Dedifferentiated amniotic fluid mesenchymal stem cell (primary cell): Measurements from ENCODE around the gene OGFOD1.

Source experiments
- DNase-seq: peaks from one replicate; pipeline ENCODE4 v3.0.0-alpha.2; 2016; ENCODE audit errors: extremely low spot score

OGFOD1 gene

DNA sequence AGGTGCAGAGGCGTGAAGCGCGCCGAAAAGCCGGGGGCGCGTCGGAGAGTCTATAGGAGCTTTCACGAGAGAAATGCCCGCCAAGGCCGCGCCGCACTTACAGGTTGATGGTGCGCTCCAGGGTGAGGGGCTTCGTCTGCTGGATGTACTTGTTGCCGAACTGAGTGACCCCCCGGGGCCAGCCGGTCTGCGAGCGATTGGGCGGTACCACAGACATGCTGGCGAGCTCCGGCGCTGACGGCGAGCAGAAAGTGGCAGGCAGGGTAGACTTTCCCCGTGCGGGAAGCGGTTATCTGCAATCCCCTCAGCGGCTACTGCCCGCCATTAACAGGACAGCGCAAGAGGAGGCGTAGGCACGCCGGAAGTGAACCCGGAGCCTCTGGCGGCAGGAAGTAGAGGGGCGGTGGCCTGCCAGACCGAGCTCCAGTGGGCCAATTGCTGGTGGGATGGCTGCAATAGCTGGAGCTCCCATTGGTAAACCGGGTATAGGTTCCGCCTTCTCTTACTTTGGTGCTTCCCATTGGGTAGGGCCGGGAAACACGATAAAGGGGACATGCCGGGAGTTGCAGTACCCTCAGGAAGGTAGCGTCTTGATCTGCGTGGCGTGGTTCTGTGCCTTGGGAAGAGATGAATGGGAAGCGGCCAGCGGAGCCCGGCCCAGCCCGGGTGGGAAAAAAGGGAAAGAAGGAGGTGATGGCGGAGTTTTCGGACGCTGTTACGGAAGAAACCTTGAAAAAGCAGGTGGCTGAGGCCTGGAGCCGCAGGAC is at the start of gene OGFOD1, which contains the start of gene NUDT21:
Gene OGFOD1 (plus strand): TSS at position 569 of the 767 bp plus-strand sequence. CDS start 59 bp downstream, at position 628.
Gene NUDT21 (minus strand): TSS at position 347 of the 767 bp plus-strand sequence. CDS start 130 bp downstream, at position 217.
- peak; percentile 98 for DNase-seq

DNA sequence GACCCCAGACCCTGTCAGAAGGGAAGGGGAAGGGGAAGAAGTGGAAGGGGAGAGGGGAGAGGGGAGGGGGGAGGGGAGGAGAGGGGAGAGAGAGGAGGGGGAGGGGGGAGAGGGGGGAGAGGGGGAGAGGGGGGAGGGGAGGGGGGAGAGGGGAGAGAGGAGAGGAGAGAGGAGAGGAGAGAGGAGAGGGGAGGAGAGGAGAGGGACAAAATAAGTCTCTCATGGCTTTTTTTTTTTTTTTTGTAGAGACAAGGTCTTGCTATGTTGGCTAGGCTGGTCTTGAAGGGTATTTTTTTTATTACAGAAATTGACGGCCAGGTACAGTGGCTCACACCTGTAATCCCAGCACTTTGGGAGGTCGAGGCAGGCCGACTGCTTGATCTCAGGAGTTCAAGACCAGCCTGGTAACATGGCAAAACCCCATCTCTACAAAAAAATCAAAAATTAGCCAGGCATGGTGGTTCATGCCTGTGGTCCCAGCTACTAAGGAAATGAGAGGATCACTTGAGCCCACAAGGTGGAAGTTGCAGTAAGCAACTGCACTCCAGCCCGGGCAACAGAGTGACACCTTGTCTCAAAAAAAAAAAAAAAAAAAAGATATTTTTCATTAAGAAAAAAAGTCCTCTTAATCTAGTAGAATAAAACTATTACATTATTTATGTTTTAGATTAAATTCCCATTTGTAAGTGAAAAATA is 45.2 kb upstream of the OGFOD1 start:
- DNase-seq = no peak

DNA sequence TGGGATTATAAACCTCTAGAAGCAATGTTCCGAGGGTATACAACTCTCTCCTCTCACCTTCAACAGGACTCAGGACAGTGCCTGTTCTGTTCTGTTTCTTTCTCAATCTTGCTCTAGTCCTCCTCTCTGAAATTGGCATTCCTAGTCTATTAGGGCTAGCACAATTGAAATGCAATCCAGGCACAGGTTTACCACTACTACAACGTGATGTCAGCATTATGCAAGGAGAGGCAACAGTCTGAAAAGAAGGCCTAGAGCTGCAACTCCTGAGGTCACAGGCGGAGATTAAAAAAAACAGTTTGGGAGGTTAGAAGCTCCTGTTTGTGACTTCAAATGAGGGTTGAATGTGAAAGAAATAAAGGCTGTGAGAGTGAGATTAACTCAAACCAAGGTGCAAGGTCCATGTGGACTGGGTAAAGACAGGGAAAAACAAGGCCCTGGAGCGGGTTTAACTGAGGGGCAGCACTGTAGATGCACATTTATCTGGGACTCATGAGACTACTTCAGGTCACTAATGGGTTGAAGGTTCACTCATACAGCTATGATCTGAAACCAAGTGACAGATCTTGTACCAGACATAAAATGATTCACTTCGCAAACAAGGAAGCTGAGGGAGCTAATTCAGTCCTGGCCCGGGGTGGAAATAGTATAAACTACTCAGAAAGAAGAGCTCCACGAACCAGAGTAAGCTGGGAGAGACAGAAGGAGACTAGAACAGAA is 42.8 kb upstream of the OGFOD1 start:
- DNase-seq = no peak

DNA sequence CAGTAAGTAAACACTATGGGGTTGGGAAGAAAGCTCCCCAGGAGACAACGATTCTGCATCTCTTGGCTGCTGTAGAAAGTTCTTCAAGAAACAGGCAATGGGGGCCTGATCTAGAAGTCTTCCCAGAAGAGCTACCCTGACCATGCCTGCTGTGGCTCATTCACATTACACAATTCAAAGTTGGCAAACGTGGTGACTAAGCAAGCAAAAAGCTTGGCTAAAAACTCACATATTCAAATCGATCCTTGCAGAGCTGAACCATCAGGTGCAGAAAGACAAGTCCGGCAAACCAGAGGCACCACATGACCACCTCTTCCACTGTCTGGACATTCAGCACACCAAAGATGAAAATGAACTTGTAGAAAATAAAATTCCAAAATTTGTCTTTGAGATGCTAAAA is 42.2 kb upstream of the OGFOD1 start:
- DNase-seq = no peak

DNA sequence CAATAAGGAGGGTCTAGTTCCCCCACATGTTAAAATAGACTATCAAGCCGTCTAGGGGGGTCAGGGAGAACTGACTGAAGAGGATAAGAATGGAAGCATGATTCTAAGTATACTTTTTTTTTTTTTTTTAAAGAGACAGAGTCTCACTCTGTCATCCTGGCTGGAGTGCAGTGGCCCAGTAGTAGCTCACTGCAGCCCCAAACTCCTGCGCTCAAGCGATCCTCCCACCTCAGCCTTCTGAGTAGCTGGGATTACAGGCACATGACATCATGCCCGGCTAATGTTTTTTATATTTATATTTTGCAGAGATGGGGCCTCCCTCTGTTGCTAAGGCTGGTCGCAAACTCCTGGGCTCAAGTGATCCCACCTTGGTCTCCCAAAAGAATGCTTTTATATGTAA is 40.2 kb upstream of the OGFOD1 start:
- no peak for DNase-seq

DNA sequence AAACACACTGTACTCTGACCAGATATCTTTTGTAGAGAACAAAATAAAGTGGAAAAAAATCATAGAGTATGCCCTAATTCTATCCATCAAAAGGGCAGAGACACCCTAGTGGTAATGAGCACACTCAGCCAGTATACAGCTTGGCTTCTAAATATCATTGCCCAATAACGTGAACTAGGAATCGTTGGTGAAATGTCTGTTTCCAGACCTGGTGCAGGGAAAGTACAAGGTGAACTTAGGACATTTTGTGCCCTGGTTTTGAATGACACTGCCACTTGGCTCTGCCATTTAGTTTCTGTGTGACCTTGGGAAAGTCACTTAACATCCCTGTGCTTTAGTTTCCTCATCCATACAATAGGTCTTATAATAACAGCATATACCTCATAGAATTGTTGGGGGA is 39.7 kb upstream of the OGFOD1 start:
- DNase-seq = no peak

DNA sequence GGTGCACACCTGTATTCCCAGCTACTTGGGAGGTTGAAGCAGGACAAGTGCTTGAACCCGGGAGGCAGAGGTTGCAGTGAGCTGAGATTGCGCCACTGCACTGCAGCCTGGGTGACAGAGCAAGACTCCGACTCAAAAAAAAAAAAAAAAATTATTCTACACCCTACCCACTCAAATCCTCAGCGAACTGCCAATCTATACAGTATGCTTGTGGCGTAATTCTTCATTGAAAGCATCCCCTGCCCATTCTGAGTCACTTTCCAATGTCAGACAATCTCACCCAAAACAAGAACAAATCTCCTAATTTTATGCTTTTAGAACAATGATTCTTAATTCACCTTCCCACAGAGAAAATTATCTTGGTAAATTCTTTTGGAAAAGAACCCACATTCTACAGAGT is 38.0 kb upstream of the OGFOD1 start:
- no peak for DNase-seq

DNA sequence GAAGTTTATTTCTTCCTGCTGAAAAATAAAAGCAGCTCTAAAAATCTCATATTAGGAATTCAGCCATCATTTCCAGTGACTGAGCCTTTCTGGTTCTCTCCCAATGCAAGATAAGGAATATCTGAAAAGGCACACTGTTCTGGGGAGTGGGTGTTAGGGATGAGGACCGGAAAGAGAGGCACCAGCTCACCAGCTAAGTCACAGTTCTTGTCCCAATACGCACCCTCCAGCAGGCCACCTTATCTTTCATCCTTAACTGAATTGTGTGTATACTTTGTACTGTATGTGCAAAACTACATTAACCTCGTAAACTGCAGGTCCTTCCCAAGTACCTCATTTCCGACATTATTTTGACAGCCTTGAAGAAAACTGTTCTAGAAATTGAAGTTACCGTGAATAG is 37.0 kb upstream of the OGFOD1 start:
- no peak for DNase-seq

DNA sequence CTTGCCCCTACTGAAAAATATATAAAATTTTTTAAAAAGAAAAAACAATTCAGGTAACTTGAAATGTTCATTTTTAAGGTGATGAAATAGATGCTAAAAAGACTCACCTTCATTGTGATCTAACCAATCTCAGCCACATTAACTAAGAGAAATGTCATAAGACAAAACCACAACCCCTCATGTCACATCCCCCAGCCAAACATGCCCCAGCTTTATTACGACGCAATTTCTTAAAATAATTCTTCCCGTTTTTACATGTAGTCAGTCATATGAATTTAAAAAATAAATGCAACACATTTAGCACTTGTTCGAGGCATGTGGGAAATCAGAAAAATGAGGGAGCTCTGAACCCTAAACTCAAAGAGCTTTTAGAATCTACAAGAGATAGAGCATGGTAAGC is 35.5 kb upstream of the OGFOD1 start:
- no peak for DNase-seq

DNA sequence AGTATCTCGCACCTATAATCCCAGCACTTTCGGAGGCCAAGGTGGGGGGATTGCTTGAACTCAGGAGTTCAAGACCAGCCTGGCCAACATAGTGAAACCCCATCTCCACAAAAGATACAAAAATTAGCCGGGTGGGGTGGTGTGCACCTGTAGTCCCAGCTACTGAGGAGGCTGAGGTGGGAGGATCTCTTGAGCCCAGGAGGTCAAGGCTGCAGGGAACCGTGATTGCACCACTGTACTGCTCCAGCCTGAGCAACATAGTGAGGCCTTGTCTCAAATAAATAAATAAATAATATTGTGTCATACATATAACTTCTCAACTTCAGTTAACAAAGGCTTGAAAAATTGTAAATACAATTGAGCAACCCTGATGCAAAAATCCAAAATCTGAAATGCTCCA is 34.2 kb upstream of the OGFOD1 start:
- no peak for DNase-seq

DNA sequence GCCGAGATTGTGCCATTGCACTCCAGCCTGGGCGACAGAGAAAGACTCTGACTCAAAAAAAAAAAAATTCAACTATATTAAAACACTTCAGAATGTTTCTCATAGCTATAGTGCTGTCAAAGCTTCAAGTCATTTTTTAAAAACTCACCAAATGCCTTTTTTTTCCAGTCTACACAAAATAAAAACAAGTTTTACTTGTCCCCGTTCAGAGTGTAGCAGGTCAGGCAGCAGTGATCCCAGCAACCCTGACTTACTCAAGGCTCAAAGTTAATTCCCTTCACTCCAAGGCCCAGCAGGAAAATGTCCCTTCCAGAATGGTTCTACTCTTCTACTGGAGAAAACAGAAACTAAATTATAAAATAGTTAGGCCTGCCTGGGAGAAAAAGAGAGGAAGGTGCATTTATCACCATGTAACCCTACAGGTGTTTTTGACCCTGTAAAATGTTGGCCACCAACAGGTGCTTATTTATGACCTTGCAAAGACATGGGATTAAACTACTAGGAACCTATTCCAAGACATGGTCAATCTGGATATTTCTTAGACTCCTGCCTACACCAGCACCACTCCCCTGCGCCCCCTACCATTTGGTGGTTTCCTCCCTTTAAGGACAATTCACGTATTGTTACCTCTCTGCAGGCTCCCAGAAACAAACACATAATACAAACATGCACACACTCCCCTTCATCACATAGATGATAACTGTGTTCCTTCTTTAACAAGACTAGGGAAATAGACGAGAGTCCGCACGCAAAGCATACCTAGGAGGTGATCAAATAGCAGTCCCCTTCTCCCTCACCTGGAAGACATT is 31.4 kb upstream of the OGFOD1 start:
- DNase-seq = no peak

DNA sequence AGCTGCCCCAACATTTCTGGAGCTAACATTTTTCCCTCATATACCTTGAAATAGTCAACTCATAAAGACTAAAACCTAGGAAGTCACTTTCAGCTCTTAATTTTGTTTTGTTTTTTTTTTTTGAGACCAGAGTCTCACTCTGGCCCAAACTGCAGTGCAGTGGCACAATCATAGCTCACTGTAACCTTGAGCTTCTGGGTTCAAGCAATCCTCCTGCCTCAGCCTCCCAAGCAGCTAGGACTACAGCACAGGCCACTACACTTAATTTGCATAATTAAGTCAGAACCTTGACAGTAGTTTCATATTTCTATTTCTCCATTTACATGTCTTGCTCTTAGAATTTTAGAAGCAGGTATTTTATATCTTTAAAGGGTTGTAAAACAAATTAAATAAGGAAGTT is 30.7 kb upstream of the OGFOD1 start:
- no peak for DNase-seq

DNA sequence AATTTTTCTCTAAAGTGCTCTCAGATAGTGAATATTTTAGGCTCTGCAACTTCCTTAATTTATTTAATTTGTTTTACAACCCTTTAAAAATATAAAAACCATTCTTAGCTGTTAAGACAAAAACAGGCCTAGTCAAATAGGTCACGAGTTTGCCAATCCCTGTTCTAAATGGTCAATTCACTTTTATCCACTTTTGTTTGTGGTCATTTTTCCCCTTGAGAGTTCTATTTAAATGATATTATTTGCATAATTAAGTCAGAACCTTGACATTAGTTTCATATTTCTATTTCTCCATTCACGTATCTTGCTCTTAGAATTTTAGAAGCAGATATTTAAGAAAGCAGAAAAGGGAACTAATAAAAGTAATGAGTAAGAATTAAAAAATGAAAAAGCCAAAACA is 30.0 kb upstream of the OGFOD1 start:
- DNase-seq = no peak

DNA sequence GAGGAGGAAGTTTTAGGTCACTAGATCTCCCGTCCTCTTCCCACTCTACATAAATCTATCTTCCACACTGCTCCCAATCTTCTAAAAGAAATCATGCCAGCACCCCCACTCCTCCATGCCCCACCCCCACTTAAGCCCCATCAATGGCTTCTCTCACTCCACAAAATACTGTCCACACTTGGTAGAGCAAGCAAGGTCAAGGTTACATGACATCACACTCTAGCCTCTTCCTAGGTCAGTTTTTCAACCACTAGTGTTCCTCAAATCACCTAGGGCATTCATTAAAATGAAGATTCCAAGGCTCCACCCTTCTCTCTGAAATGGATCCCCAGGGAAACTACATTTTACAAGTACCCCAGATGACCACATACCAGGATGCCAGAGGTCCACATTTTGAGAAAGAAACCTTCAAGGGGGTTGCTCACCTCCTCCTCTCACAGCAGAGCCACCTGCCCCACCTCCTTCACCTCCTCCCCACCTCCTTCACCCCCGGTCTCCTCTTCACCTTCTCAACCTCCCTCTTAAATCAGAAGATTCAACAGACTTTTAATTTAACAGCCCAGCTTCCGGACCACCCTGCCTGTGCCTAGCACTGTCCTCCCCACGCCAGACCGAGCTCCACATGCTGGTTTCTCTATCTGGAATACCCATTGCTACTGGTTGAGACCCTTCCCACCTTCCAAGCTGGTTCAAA is 29.2 kb upstream of the OGFOD1 start:
- DNase-seq = no peak

DNA sequence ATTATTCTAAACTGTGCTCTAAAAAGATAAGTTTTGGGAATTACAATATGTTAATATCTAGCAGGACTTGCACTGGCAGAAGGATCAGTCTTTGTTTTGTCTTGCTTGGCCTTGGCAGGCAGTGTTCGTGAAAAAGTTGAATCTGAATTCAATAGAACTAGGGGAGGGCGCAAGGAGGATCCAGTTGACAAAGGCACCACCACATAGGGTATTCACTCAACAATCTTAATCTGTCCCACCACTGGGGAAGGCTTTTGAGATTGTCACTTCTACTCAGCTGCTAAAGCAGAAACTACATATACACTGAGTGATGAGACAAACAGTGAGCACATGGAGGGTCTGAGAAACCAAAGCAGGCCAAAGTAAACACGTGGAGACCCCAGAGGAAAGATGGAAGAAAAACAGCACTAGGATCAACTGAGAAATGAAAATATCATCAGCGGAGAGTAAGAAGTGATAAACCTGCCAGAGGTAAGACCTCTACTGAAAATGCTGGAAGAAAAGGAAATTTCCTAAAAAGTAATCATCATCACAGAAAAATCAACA is 28.4 kb upstream of the OGFOD1 start:
- no peak for DNase-seq

DNA sequence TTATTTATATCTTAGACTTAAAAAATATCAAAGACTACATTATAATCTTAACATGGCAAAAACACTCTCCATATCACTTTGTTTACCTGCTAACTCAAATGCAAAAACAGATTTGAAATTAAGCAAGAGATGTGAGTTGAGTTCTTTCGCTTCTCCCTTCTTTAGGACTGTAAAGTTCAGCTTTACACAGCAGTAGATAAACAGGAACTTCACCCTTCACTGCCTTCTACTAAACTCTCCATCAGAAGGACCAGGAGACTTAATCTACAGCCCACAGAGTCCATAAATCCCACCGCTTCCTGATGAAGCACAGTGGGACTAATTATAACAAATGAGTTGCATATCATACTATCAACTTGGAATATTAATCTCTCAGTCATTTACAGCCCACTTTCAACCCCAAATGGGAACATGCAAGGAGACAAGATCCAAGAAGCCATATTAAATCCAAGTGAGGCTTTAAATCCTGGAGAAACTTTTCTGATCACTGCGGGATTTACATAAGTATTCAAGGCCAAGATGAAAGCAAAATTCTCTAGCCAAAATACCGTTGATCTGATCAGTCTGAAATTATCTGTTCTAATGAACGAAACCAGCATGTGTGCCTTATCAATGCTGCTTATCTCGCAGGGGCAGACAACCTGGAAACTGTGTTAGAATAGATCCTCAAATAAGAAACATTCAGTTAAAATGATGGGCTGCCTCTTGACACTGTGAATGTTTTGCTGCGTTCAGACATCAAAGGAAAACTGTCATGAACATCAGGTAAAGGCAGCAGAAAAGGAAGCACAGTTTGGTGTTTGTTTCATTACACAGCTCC is 27.6 kb upstream of the OGFOD1 start:
- no peak for DNase-seq

DNA sequence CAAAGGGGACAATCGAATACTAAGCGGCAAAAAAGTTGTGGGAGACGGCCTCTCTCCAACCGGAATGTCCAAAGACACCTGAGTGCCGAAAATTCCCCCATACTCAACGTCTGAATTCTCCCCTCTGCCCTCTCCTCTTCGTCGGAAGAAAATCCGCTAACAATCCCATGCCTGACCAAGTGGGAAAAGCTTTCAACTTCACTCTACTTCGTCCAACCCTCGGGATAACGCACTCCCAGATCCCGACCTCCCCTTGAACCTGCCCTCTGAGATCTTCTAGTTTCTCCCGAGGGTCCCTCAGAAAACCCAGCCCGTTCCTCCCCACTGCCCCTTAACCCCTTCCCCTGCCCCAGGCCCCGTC is 27.0 kb upstream of the OGFOD1 start:
- no peak for DNase-seq

DNA sequence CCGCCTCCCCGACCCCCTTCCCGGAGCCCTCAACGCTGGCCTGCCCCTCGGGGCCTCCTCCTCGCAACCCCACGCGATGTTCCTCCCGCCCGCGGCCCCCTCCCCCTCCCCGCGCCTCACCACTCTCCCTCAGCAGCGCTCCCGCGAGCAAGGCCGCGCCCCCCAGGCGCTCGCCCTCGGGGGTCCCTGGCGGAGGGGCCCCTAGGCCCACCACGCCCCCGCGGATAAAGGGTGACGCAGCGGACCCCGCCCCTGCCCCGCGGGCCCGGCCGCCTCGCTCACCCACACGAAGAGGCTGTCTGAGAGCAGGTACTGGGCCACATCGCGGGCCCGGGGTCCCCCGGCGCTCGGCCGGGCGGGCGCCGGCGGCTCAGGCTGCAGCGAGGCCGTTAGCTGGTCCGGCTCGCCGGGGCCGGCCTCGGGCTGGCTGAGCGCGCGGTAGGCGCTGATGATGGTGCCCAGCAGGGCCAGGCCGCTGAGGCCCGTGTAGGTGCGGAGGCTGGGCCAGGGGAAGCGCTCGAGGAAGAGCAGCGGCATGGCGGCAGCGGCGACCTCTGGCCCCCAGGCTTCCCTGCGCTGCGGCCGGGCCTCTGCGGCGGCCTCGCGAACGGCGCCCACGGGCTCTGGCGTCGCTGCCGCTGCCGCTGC is 26.4 kb upstream of the OGFOD1 start:
- DNase-seq = no peak

DNA sequence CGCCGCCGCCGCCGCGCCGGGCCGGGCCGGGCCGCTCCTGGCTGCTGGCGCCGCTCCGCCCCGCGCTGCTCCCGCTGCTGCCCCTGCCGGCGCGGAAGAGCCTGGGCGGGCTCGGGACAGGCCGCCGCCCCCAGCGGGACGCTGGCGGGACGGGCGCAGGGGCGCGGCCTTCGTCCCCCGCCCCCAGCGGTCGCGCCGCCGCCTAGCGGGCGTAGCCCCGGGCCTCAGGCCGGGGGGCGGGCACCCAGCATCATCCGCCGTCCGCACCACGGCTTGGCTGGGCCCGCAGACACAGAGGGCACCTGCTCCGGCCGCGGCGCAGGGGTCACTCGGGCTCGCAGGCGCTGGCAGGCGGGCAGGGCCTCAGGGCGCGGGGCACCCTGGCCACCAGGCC is 25.9 kb upstream of the OGFOD1 start, which contains the start of gene AMFR:
Gene AMFR (minus strand): TSS at position 107 of the 394 bp plus-strand sequence. CDS start 218 bp downstream, outside the sequence.
- peak; percentile 61 for DNase-seq
